HepG2 (cell line): Measurements from ENCODE around the gene OPA3. TPM values are rescaled to one million over a fixed set of nuclear protein-coding genes. Genes with fewer than 3 reads are reported as not detected.

Experiments used
- ATAC-seq: fragments of 200-7000 bp; cut with Tn5 transposase; 3 replicates; pipeline ENCODE4 v1.9.1; 2020; ENCODE audit warnings: mild to moderate bottlenecking, moderate library complexity
- BruUV-seq: library from RNA; stranded (reverse); fragments of 400-500 nt; replicated peaks from 2 replicates; lab custom pipeline; 2021; lab: Mats Ljungman, UMichigan
- CTCF ChIA-PET: fragments of 300-600 bp; formaldehyde crosslinking; extraction: SDS; loops from one replicate; lab custom pipeline; 2021; ENCODE audit warnings: low total read pairs, inconsistent platforms, low intra/inter-chr PET ratio; lab: Yijun Ruan, JAX
- POLR2A ChIA-PET: fragments of 350-600 bp; sonication (Branson Sonifier 250); formaldehyde crosslinking; loops from one replicate; lab custom pipeline; 2020; ENCODE audit warnings: antibody characterized with exemption, inconsistent platforms; lab: Yijun Ruan, JAX
- DNase-seq: peaks from one replicate; pipeline ENCODE4 v3.0.0-alpha.2; 2015; ENCODE audit warnings: low spot score
- FAIRE-seq: peaks from 3 replicates; lab custom pipeline; 2011; peaks lifted over from hg19 to GRCh38; lab: Jason Lieb, UNC
- H2AFZ ChIP-seq: one replicate; pipeline ENCODE4 v1.6.1; 2011; ENCODE audit warnings: low read length, inconsistent platforms
- H3K27ac ChIP-seq: fragments of 300-600 bp; 3 replicates; pipeline ENCODE4 v1.8.0; 2011; ENCODE audit warnings: mixed run types, mild to moderate bottlenecking, mixed read lengths, low read length, inconsistent platforms; ENCODE audit not compliant: insufficient read depth; ENCODE audit errors: extremely low read length
- H3K27me3 ChIP-seq, 2 experiments: fragments of 200-600 bp in 1 of 2; 2 replicates in 1 of 2; 3 replicates in 1 of 2; pipeline versions ENCODE4 v1.6.0 to v1.8.0; 2011; ENCODE audit warnings: low read length in 2 of 2, mild to moderate bottlenecking in 2 of 2, moderate library complexity in 2 of 2, inconsistent platforms in 1 of 2; ENCODE audit not compliant: insufficient read depth in 2 of 2, control insufficient read depth in 1 of 2
- H3K36me3 ChIP-seq, 2 experiments: fragments of 200-600 bp in 1 of 2; replicated peaks in 1 of 2; 2 replicates in 1 of 2; 3 replicates in 1 of 2; pipeline versions ENCODE4 v1.5.1 to v1.8.0; 2011; ENCODE audit warnings: low read length in 2 of 2, inconsistent platforms in 1 of 2; ENCODE audit not compliant: insufficient read depth in 2 of 2, control insufficient read depth in 1 of 2
- H3K4me1 ChIP-seq: 2 replicates; pipeline ENCODE4 v1.5.1; 2012; ENCODE audit warnings: low read length, inconsistent platforms; ENCODE audit not compliant: insufficient read depth
- H3K4me2 ChIP-seq: 2 replicates; pipeline ENCODE4 v1.6.0; 2011; ENCODE audit warnings: low read depth, low read length, inconsistent platforms
- H3K4me3 ChIP-seq, 3 experiments: fragments of 200-600 bp in 1 of 3; sonication (generic), shearing (Covaris generic) in 1 of 3; replicated peaks in 1 of 3; 2 replicates each; pipeline ENCODE4 v1.5.1; 2011 to 2016; ENCODE audit warnings: low read length in 3 of 3, inconsistent platforms in 2 of 3, low read depth in 2 of 3, mild to moderate bottlenecking in 2 of 3, control low read depth in 1 of 3, mixed read lengths in 1 of 3; ENCODE audit not compliant: insufficient read depth in 1 of 3
- H3K79me2 ChIP-seq: one replicate; pipeline ENCODE4 v1.6.1; 2011; ENCODE audit warnings: low read length, inconsistent platforms; ENCODE audit not compliant: insufficient read depth
- H3K9ac ChIP-seq: 2 replicates; pipeline ENCODE4 v1.6.0; 2011; ENCODE audit warnings: mild to moderate bottlenecking, low read depth, low read length, inconsistent platforms; ENCODE audit not compliant: insufficient read depth
- H3K9me3 ChIP-seq: 2 replicates; pipeline ENCODE4 v1.5.1; 2012; ENCODE audit warnings: mild to moderate bottlenecking, low read length
- H4K20me1 ChIP-seq: 2 replicates; pipeline ENCODE4 v1.6.0; 2011; ENCODE audit warnings: inconsistent platforms, mild to moderate bottlenecking, low read length, moderate library complexity; ENCODE audit not compliant: insufficient read depth
- ELF1 ChIP-seq: sonication (generic); formaldehyde crosslinking; IDR thresholded peaks from 2 replicates; pipeline ENCODE4 v1.4.0; 2020; ENCODE audit warnings: missing genetic modification reagents
- GATAD2A ChIP-seq: IDR thresholded peaks from 2 replicates; pipeline ENCODE4 v1.6.1; 2016
- KDM4B ChIP-seq: sonication (generic); formaldehyde crosslinking; IDR thresholded peaks from 2 replicates; pipeline ENCODE4 v1.4.0; 2020; ENCODE audit warnings: missing genetic modification reagents
- KLF13 ChIP-seq: sonication (generic); formaldehyde crosslinking; IDR thresholded peaks from 2 replicates; pipeline ENCODE4 v1.4.0; 2020; ENCODE audit warnings: mild to moderate bottlenecking, missing genetic modification reagents
- MYC ChIP-seq: sonication (generic); formaldehyde crosslinking; IDR thresholded peaks from 2 replicates; pipeline ENCODE4 v1.9.0; 2021; ENCODE audit warnings: missing genetic modification reagents, borderline replicate concordance
- RAD21 ChIP-seq: fragments of 450-650 bp; formaldehyde crosslinking; IDR thresholded peaks from 2 replicates; pipeline ENCODE4 v1.5.0; 2020; ENCODE audit warnings: mild to moderate bottlenecking
- RCOR2 ChIP-seq: IDR thresholded peaks from 2 replicates; pipeline ENCODE4 v1.6.1; 2016; ENCODE audit warnings: missing biosample characterization, missing genetic modification reagents
- ZBED4 ChIP-seq: sonication (generic); formaldehyde crosslinking; IDR thresholded peaks from 2 replicates; pipeline ENCODE4 v1.4.0; 2020; ENCODE audit warnings: missing genetic modification reagents, borderline replicate concordance
- ZNF232 ChIP-seq: sonication (generic); formaldehyde crosslinking; IDR thresholded peaks from 2 replicates; pipeline ENCODE4 v1.4.0; 2020; ENCODE audit warnings: missing genetic modification reagents, borderline replicate concordance
- ZNF333 ChIP-seq: sonication (generic); formaldehyde crosslinking; IDR thresholded peaks from 2 replicates; pipeline ENCODE4 v1.4.0; 2020; ENCODE audit warnings: mild to moderate bottlenecking, missing genetic modification reagents, borderline replicate concordance
- ZNF598 ChIP-seq: sonication (generic); formaldehyde crosslinking; IDR thresholded peaks from 2 replicates; pipeline ENCODE4 v1.5.1; 2020; ENCODE audit warnings: mild to moderate bottlenecking, missing genetic modification reagents, borderline replicate concordance
- ZNF776 ChIP-seq: sonication (generic); formaldehyde crosslinking; IDR thresholded peaks from 2 replicates; pipeline ENCODE4 v1.4.0; 2020; ENCODE audit warnings: mild to moderate bottlenecking, missing genetic modification reagents
- WGBS: methylation state at CpG from one replicate; pipeline ENCODE4 v1.1.6; 2017; ENCODE audit warnings: low lambda C conversion rate; 5-methylcytosine and 5-hydroxymethylcytosine counted together
- in situ Hi-C: cut with HindIII; loops from 2 replicates; pipeline ENCODE4 v1.10.0; 2017; ENCODE audit warnings: low pct_unique_long_range_greater_than_20kb; ENCODE audit not compliant: extremely low pct_ligation_motif_present
- intact Hi-C: fragments of 100-400 bp; cut with micrococcal nuclease; formaldehyde crosslinking; loops from one replicate; pipeline ENCODE4 v1.10.0; 2022; ENCODE audit not compliant: unreplicated experiment
- polyA plus RNA-seq, 8 experiments: library from polyadenylated mRNA; depleted of rRNA in 3 of 8; stranded (reverse) in 7 of 8; unstranded in 1 of 8; fragments of >200 nt; fragmentation: Illumina TruSeq in 4 of 8; extraction: Trizol in 4 of 8; gene quantifications; 2 replicates each; pipeline versions ENCODE4 v1.2.1 to v1.2.3, GENCODE V29; 2011 to 2016; ENCODE audit warnings: low read depth in 4 of 8, missing spikeins in 1 of 8, mixed read lengths in 1 of 8; ENCODE audit not compliant: insufficient read depth in 1 of 8
- total RNA-seq, 5 experiments: library from RNA; depleted of rRNA; stranded (reverse); fragments of >200 nt; fragmentation: Illumina TruSeq; extraction: Trizol; gene quantifications; 2 replicates each; pipeline ENCODE4 v1.2.3, GENCODE V29; 2016; ENCODE audit warnings: low read depth in 1 of 5
- TF ChIP-seq, protein P1 (sequence below): sonication (generic); formaldehyde crosslinking; IDR thresholded peaks from 2 replicates; pipeline ENCODE4 v1.5.0; 2020; ENCODE audit warnings: mild to moderate bottlenecking, missing genetic modification reagents, moderate library complexity
- TF ChIP-seq, protein P2 (sequence below): IDR thresholded peaks from 2 replicates; pipeline ENCODE4 v1.6.1; 2016; ENCODE audit warnings: mild to moderate bottlenecking
- TF ChIP-seq, protein P3 (sequence below): sonication (generic); formaldehyde crosslinking; IDR thresholded peaks from 2 replicates; pipeline ENCODE4 v1.4.0; 2020; ENCODE audit warnings: missing genetic modification reagents
- TF ChIP-seq, protein P4 (sequence below): sonication (generic); formaldehyde crosslinking; IDR thresholded peaks from 2 replicates; pipeline ENCODE4 v1.4.0; 2020; ENCODE audit warnings: mild to moderate bottlenecking, missing genetic modification reagents

OPA3 gene
- total and polyA plus RNA-seq, 2 of the 13 experiments (the other 11 are each of a cell fraction or from before 2014, with no cell fraction given) = 8.3 to 17.7 TPM

GRCh38 chr19:45523642-45524256 is 60.9 kb downstream of the OPA3 start:
- no peak overlapping the region for H2AFZ ChIP-seq
- intact Hi-C loops = loop anchor here (1.0 to 5.0 kb wide), 3 partner anchors 34 to 120 kb away; no protein-coding TSS in a partner anchor
- 81% methylated on average over 9 of the region's 9 CpGs for WGBS
- no peaks in the 10 kb centered on the region for H3K27me3 ChIP-seq
- in situ Hi-C loops = loop anchor here (5.0 kb wide), 1 partner anchor 34 kb away; no protein-coding TSS in a partner anchor
- peaks cover 28 to 54% of the 10 kb centered on the region in 2 experiments for H3K36me3 ChIP-seq
- H4K20me1 ChIP-seq = peaks cover 4% of the 10 kb centered on the region; the same call in 1 of the 2 replicates
- no peak overlapping the region for H3K27ac ChIP-seq
- DNase-seq = peak; percentile 82
- no TSS peak for BruUV-seq
- H3K9ac ChIP-seq = no peak overlapping the region
- H3K9me3 ChIP-seq = no peaks in the 10 kb centered on the region
- peaks cover under 1% of the 10 kb centered on the region; the same call in 1 of the 2 replicates for H3K4me1 ChIP-seq
- no peak overlapping the region for H3K4me3 ChIP-seq
- POLR2A ChIA-PET = interaction anchor here (0.6 kb wide), 1 partner anchor 215 kb away, joined by 3 read pairs; no protein-coding TSS in a partner anchor
- peak; percentile 92 for ATAC-seq
- H3K79me2 ChIP-seq = no peaks in the 10 kb centered on the region
- FAIRE-seq = peak; percentile 86
- CTCF ChIA-PET = interaction anchor here (0.9 to 1.6 kb wide), 3 partner anchors 31 to 46 kb away, joined by 4 to 10 read pairs (median 10); no protein-coding TSS in a partner anchor
- no peak overlapping the region for H3K4me2 ChIP-seq
- TF ChIP-seq RAD21 = peak; percentile 88
- TF ChIP-seq ELF1 (CRISPR knock-in tag) = 0 out of 2 replicates have a peak, but pooled peaks have one; percentile 23
- no peak for TF ChIP-seq ZNF598 (CRISPR knock-in tag)
- TF ChIP-seq KLF13 (CRISPR knock-in tag) = 0 out of 2 replicates have a peak, but pooled peaks have one; percentile 16
- TF ChIP-seq MYC (CRISPR knock-in tag) = 0 out of 2 replicates have a peak, but pooled peaks have one; percentile 39
- no peak for TF ChIP-seq ZNF232 (CRISPR knock-in tag)
- 0 out of 2 replicates have a peak, but pooled peaks have one; percentile 11 for TF ChIP-seq GATAD2A (CRISPR knock-in tag)
- TF ChIP-seq, protein P1, sequence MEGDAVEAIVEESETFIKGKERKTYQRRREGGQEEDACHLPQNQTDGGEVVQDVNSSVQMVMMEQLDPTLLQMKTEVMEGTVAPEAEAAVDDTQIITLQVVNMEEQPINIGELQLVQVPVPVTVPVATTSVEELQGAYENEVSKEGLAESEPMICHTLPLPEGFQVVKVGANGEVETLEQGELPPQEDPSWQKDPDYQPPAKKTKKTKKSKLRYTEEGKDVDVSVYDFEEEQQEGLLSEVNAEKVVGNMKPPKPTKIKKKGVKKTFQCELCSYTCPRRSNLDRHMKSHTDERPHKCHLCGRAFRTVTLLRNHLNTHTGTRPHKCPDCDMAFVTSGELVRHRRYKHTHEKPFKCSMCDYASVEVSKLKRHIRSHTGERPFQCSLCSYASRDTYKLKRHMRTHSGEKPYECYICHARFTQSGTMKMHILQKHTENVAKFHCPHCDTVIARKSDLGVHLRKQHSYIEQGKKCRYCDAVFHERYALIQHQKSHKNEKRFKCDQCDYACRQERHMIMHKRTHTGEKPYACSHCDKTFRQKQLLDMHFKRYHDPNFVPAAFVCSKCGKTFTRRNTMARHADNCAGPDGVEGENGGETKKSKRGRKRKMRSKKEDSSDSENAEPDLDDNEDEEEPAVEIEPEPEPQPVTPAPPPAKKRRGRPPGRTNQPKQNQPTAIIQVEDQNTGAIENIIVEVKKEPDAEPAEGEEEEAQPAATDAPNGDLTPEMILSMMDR (CRISPR knock-in tag) = peak; percentile 92
- TF ChIP-seq, protein P2, sequence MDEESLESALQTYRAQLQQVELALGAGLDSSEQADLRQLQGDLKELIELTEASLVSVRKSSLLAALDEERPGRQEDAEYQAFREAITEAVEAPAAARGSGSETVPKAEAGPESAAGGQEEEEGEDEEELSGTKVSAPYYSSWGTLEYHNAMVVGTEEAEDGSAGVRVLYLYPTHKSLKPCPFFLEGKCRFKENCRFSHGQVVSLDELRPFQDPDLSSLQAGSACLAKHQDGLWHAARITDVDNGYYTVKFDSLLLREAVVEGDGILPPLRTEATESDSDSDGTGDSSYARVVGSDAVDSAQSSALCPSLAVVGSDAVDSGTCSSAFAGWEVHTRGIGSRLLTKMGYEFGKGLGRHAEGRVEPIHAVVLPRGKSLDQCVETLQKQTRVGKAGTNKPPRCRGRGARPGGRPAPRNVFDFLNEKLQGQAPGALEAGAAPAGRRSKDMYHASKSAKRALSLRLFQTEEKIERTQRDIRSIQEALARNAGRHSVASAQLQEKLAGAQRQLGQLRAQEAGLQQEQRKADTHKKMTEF (CRISPR knock-in tag) = 0 out of 2 replicates have a peak, but pooled peaks have one; percentile 42
- TF ChIP-seq KDM4B (CRISPR knock-in tag) = no peak; the same call in 1 of the 2 replicates
- TF ChIP-seq, protein P3, sequence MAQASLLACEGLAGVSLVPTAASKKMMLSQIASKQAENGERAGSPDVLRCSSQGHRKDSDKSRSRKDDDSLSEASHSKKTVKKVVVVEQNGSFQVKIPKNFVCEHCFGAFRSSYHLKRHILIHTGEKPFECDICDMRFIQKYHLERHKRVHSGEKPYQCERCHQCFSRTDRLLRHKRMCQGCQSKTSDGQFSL = no peak
- TF ChIP-seq, protein P4, sequence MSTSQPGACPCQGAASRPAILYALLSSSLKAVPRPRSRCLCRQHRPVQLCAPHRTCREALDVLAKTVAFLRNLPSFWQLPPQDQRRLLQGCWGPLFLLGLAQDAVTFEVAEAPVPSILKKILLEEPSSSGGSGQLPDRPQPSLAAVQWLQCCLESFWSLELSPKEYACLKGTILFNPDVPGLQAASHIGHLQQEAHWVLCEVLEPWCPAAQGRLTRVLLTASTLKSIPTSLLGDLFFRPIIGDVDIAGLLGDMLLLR (CRISPR knock-in tag) = no peak
- TF ChIP-seq RCOR2 = no peak
- peak; percentile 36; the same call in 1 of the 2 replicates for TF ChIP-seq ZBED4 (CRISPR knock-in tag)
- TF ChIP-seq ZNF776 (CRISPR knock-in tag) = no peak
- TF ChIP-seq ZNF333 (CRISPR knock-in tag) = no peak
